ENCODE measurements around the gene EIF6.

The EIF6 gene

DNA sequence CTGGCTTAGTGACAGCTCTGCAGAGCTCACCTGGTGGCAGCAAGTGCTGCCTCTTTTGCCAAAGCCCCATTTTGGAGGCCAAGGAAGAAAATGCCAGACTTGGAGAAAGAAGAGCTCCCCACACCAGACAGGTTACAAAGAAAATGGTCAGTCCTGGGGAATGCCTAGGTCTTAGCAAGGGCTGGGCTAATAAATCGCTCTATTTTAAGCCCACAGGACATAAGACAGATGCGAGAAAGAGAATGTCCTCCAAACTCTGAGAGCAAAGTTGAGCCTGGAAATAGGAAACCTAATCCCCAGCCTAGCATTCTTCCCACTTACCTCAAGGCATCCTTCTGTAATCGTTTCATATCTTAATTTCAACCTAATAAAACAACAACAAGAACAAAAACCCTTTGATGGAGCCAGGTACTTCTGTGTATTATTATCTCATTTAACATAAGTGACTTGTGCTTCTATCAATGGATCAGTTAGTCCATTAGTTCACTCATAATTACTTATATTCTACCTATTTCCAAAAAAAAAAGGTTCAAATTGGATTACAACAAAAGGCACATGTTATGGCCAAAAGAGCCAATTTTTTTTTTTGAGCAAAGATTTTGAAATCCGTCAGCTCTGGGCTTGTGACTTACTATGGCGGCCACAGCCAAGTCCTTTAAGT lies 48.1 kb upstream of the EIF6 start:
- Histone ChIP-seq H3K27ac (ENCODE audit: extremely low read depth, low read depth, low read length) (no peak overlapping the region), H3K36me3 (ENCODE audit: control insufficient read depth in 2 of 2, insufficient read depth in 1 of 2, low read length in 2 of 2) (no peaks in the 10 kb centered on the region), H3K4me3 (ENCODE audit: low read depth, low read length) (no peak overlapping the region), H3K4me1 (ENCODE audit: control insufficient read depth, insufficient read depth, low read length) (no peaks in the 10 kb centered on the region), H3K9me3 (ENCODE audit: control insufficient read depth, insufficient read depth, low read depth, low read length) (no peaks in the 10 kb centered on the region)
- POLR2A ChIA-PET = no interaction called here
- CTCF ChIA-PET = interaction anchor here (9.6 kb wide), 1 partner anchor 28 kb away, joined by 236 read pairs; no protein-coding TSS in a partner anchor
- TF ChIP-seq ZNF341 (tag by site-specific recombination; IDR thresholded peaks at IDR 0.05; ENCODE audit: low read depth) = no peak
- TF ChIP-seq ZNF664 (tag by site-specific recombination; IDR thresholded peaks at IDR 0.05) = peak; percentile 94

DNA sequence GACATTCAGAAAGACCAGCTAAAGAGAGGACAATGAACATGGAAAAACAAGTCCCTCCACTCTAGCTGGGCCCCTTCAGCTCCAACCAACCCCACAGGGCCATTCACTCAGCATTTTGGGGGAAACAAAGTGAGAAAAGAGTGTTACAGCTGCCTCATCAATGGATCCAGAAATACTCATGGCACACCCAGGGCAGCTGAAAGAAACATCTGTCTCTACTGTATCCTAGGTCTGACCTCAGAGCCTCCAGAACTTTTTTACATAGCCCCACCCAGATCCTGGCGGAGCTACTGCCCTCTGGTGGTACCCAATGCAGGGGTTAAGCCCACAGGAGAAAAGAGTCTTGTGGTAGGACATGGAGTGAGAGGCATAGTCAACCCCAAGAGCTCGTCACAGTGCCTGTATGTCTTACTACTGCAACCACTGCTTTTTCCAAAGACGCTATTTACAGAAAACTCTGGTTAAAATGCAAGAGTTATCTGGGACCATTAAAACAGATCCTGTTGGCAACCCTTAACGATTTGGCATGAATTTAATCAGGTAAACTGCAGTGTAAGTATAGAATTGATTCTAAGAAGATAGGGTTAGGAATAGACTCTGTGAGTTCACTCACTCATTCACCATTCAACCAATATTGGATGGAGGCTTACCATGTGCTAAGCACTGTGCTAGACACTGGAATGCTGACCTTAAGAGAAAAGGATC lies 45.0 kb upstream of the EIF6 start:
- TF ChIP-seq, protein P1, sequence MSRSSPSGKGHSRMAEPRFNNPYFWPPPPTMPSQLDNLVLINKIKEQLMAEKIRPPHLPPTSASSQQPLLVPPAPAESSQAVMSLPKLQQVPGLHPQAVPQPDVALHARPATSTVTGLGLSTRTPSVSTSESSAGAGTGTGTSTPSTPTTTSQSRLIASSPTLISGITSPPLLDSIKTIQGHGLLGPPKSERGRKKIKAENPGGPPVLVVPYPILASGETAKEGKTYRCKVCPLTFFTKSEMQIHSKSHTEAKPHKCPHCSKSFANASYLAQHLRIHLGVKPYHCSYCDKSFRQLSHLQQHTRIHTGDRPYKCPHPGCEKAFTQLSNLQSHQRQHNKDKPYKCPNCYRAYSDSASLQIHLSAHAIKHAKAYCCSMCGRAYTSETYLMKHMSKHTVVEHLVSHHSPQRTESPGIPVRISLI (tag by site-specific recombination; IDR thresholded peaks at IDR 0.05) = peak; percentile 55; the same call in 1 of the 2 replicates
- TF ChIP-seq ZNF214 (tag by site-specific recombination; IDR thresholded peaks at IDR 0.05; ENCODE audit: borderline replicate concordance) (no peak), ZEB2 (tag by site-specific recombination; IDR thresholded peaks at IDR 0.05) (0 out of 2 replicates have a peak, but pooled peaks have one; percentile 36), ZNF654 (tag by site-specific recombination; IDR thresholded peaks at IDR 0.05; ENCODE audit: low read depth) (peak; percentile 49), GLIS1 (tag by site-specific recombination; IDR thresholded peaks at IDR 0.05) (no peak), KLF1 (tag by site-specific recombination; IDR thresholded peaks at IDR 0.05) (0 out of 2 replicates have a peak, but pooled peaks have one; percentile 16)
- TF ChIP-seq, protein P2, sequence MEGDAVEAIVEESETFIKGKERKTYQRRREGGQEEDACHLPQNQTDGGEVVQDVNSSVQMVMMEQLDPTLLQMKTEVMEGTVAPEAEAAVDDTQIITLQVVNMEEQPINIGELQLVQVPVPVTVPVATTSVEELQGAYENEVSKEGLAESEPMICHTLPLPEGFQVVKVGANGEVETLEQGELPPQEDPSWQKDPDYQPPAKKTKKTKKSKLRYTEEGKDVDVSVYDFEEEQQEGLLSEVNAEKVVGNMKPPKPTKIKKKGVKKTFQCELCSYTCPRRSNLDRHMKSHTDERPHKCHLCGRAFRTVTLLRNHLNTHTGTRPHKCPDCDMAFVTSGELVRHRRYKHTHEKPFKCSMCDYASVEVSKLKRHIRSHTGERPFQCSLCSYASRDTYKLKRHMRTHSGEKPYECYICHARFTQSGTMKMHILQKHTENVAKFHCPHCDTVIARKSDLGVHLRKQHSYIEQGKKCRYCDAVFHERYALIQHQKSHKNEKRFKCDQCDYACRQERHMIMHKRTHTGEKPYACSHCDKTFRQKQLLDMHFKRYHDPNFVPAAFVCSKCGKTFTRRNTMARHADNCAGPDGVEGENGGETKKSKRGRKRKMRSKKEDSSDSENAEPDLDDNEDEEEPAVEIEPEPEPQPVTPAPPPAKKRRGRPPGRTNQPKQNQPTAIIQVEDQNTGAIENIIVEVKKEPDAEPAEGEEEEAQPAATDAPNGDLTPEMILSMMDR (tag by site-specific recombination; IDR thresholded peaks at IDR 0.05) = peak; percentile 53
- CTCF ChIA-PET = interaction anchor here (0.5 to 9.6 kb wide), 30 partner anchors 8 to 1747 kb away, joined by 3 to 236 read pairs (median 4); partner anchors contain the start of gene GDF5

DNA sequence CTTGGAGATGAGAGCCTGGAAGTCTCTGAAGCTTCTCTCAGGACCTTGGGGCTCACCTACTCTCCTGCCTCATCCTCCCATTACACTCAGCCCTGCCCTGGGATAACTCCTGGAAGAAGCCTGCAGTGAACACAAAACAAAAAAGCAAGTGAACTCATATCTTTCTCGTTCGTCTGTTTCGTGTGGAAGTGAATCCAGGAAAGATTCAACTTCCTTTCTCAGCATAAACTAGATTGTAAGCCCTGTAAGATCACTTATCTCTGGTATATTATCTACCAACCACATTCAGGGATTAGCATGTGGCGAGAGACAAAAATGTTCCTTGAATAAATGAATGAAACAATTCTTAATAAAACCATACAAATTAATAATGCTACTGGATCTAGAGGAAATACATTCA lies 44.1 kb upstream of the EIF6 start:
- H3K27ac ChIP-seq (ENCODE audit: extremely low read depth, low read depth, low read length) = no peak overlapping the region
- H3K9me3 ChIP-seq (ENCODE audit: control insufficient read depth, insufficient read depth, low read depth, low read length) = no peaks in the 10 kb centered on the region
- ChIA-PET CTCF (interaction anchor here (1.0 to 9.6 kb wide), 11 partner anchors 8 to 184 kb away, joined by 3 to 236 read pairs (median 12); partner anchors contain the start of gene GDF5), POLR2A (interaction anchor here (0.6 kb wide), 1 partner anchor 357 kb away, joined by 3 read pairs; no protein-coding TSS in a partner anchor)
- H3K4me3 ChIP-seq (ENCODE audit: low read depth, low read length) = no peak overlapping the region
- no peaks in the 10 kb centered on the region; the same call in 1 of the 2 replicates for H3K4me1 ChIP-seq (ENCODE audit: control insufficient read depth, insufficient read depth, low read length)
- H3K36me3 ChIP-seq (ENCODE audit: control insufficient read depth in 2 of 2, insufficient read depth in 1 of 2, low read length in 2 of 2) = no peaks in the 10 kb centered on the region
- TF ChIP-seq ZNF521 (tag by site-specific recombination; IDR thresholded peaks at IDR 0.05) = no peak
- no peak for TF ChIP-seq ZNF48 (tag by site-specific recombination; IDR thresholded peaks at IDR 0.05)
- TF ChIP-seq ZNF610 (tag by site-specific recombination; IDR thresholded peaks at IDR 0.05; ENCODE audit: borderline replicate concordance) = no peak
- TF ChIP-seq ZNF514 (tag by site-specific recombination; IDR thresholded peaks at IDR 0.05) = no peak
- TF ChIP-seq, protein P3, sequence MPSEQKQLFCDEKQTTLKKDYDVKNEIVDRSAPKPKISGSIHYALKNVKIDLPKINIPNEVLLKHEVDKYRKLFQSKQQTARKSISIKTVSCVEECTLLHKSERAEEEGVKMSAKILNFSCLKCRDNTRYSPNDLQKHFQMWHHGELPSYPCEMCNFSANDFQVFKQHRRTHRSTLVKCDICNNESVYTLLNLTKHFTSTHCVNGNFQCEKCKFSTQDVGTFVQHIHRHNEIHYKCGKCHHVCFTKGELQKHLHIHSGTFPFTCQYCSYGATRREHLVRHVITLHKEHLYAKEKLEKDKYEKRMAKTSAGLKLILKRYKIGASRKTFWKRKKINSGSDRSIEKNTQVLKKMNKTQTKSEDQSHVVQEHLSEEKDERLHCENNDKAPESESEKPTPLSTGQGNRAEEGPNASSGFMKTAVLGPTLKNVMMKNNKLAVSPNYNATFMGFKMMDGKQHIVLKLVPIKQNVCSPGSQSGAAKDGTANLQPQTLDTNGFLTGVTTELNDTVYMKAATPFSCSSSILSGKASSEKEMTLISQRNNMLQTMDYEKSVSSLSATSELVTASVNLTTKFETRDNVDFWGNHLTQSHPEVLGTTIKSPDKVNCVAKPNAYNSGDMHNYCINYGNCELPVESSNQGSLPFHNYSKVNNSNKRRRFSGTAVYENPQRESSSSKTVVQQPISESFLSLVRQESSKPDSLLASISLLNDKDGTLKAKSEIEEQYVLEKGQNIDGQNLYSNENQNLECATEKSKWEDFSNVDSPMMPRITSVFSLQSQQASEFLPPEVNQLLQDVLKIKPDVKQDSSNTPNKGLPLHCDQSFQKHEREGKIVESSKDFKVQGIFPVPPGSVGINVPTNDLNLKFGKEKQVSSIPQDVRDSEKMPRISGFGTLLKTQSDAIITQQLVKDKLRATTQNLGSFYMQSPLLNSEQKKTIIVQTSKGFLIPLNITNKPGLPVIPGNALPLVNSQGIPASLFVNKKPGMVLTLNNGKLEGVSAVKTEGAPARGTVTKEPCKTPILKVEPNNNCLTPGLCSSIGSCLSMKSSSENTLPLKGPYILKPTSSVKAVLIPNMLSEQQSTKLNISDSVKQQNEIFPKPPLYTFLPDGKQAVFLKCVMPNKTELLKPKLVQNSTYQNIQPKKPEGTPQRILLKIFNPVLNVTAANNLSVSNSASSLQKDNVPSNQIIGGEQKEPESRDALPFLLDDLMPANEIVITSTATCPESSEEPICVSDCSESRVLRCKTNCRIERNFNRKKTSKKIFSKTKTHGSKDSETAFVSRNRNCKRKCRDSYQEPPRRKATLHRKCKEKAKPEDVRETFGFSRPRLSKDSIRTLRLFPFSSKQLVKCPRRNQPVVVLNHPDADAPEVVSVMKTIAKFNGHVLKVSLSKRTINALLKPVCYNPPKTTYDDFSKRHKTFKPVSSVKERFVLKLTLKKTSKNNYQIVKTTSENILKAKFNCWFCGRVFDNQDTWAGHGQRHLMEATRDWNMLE (tag by site-specific recombination; conservative IDR thresholded peaks at IDR 0.05; ENCODE audit: low read depth) = no peak
- TF ChIP-seq, protein P4, sequence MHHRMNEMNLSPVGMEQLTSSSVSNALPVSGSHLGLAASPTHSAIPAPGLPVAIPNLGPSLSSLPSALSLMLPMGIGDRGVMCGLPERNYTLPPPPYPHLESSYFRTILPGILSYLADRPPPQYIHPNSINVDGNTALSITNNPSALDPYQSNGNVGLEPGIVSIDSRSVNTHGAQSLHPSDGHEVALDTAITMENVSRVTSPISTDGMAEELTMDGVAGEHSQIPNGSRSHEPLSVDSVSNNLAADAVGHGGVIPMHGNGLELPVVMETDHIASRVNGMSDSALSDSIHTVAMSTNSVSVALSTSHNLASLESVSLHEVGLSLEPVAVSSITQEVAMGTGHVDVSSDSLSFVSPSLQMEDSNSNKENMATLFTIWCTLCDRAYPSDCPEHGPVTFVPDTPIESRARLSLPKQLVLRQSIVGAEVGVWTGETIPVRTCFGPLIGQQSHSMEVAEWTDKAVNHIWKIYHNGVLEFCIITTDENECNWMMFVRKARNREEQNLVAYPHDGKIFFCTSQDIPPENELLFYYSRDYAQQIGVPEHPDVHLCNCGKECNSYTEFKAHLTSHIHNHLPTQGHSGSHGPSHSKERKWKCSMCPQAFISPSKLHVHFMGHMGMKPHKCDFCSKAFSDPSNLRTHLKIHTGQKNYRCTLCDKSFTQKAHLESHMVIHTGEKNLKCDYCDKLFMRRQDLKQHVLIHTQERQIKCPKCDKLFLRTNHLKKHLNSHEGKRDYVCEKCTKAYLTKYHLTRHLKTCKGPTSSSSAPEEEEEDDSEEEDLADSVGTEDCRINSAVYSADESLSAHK (tag by site-specific recombination; IDR thresholded peaks at IDR 0.05) = no peak
- no peak for TF ChIP-seq ZNF701 (tag by site-specific recombination; IDR thresholded peaks at IDR 0.05)
- TF ChIP-seq, protein P5, sequence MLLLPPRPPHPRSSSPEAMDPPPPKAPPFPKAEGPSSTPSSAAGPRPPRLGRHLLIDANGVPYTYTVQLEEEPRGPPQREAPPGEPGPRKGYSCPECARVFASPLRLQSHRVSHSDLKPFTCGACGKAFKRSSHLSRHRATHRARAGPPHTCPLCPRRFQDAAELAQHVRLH (tag by site-specific recombination; IDR thresholded peaks at IDR 0.05) = no peak

More for the DNA sequence above, 45.0 kb upstream of the EIF6 start:
- H3K9me3 ChIP-seq (ENCODE audit: control insufficient read depth, insufficient read depth, low read depth, low read length) = no peaks in the 10 kb centered on the region
- no peaks in the 10 kb centered on the region; the same call in 1 of the 2 replicates for H3K4me1 ChIP-seq (ENCODE audit: control insufficient read depth, insufficient read depth, low read length)
- no peak overlapping the region for H3K4me3 ChIP-seq (ENCODE audit: low read depth, low read length)
- no peak overlapping the region for H3K27ac ChIP-seq (ENCODE audit: extremely low read depth, low read depth, low read length)
- POLR2A ChIA-PET = interaction anchor here (0.5 to 1.1 kb wide), 2 partner anchors 52 to 126 kb away, joined by 3 to 4 read pairs; partner anchors contain the start of genes CEP250 and MMP24OS
- no peaks in the 10 kb centered on the region for H3K36me3 ChIP-seq (ENCODE audit: control insufficient read depth in 2 of 2, insufficient read depth in 1 of 2, low read length in 2 of 2)

Measured in HEK293 (cell line).